ENCODE data around the gene PITHD1.
"Not testable (repeated sequence)": the region's sequence is repeated elsewhere in the genome, so short reads cannot be mapped to it uniquely, and the experiment has no call there.

PITHD1 gene

DNA sequence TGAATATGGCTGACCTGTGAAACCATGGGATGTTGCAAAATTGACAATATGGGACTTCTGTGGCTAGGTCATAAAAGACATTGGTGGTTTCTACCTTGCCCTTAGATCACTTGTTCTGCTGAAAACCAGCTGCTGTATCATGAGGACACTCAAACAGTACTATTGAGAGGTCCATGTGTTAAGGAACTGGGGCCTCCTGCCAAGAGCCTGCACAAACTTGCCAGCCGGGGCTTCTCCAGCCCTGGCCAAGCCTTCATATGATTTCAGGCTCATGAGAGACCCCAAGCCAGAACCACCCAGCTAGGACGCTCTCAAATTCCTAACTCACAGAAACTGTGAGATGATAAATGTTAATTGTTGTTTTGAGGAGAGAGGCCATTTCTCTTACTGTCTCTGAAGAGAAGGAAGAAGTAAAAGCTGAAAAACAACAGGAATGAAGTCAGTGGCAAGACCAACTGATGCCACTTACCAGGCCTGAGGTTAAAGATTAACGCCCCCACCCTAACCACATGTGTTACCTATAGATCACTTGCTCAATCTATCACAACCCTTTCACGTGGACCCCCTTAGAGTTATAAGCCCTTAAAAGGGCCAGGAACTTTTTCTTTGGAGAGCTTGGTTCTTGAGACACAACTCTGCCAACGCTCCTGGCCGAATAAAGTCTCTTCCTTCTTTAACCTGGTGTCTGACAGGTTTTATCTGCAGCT, 3.9 kb upstream of the PITHD1 start:
- peak; percentile 54 for DNase-seq

DNA sequence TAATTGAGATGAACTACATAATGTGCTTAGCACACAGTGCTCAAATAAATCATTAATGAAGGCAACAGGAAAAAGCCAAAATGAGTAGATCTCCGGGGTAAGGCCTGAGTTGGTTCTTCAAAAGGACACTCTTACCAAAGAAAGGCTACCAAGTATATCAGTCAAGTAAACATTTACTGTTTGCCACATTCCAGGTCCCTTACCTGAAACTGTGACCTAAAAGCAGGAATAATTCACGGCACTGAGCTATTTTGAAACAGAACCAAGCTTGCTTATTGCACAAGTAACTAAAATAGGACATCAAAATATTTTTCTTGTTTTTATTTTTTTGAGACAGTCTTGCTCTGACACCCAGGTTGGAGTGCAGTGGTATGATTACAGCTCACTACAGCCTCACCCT, 2.0 kb upstream of the PITHD1 start:
- DNase-seq = no peak

- DNase-seq = no peak
Observed at GRCh38 chr1:23779826-23780371, 1.7 kb downstream of the PITHD1 start.

DNA sequence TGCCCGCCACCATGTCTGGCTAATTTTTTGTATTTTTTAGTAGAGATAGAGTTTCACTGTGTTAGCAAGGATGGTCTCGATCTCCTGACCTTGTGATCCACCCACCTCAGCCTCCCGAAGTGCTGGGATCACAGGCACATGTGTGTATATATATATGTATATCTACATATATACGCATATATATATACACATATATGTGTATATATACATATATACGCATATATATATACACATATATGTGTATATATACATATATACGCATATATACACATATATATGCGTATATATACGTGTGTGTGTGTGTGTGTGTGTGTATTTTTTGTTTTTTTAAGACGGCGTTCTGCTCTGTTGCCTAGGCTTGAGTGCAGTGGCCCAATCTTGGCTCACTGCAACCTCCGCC, 4.9 kb downstream of the PITHD1 start:
- DNase-seq = not testable (repeated sequence)

GRCh38 chr1:23784846-23785245, 6.6 kb downstream of the PITHD1 start:
- no peak for DNase-seq

DNA sequence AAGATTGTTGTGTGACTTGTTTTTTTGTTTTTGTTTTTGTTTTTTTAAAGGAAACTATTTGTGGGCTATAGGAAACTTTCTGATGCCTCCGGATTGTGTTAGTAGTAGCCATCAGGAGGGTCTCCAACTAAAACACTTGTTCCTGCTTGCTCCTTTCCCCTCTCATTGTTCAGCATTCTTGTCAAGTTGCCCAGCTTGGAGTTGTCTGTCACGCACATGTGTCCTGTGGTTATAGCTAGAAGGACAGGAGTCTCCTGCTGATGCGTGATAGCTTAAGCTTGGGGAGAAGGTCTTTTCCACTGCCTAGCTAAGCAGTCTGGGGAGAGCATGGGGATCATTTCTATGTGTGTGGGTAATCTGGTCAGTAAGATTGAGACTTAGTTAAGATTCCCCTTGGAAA, 9.5 kb downstream of the PITHD1 start:
- peak; percentile 50 for DNase-seq

DNA sequence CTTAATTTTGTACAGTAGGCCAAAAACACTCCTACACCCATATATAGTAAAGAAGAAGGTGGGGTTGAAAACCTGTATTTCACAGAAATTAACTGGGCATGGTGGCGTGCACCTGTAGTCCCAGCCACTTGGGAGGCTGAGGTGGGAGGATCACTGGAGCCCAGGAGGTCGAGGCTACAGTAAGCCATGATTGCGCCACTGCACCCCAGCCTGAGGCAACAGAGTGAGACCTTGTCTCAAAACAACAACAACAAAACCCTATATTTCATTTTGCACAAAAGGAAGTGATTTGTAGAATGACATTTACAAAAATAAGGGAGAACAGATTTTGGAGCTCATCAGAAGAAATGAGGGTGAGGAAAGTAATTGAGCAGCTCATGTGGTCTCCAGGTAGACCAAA, 10.5 kb downstream of the PITHD1 start:
- no peak for DNase-seq

- DNase-seq = peak; percentile 91
Observed at GRCh38 chr1:23790696-23791515, 12.7 kb downstream of the PITHD1 start, which contains the start of gene LYPLA2. LYPLA2 (plus strand) TSS chr1:23791145; CDS start chr1:23792683, 1,538 bp downstream.

- no peak for DNase-seq
Observed at GRCh38 chr1:23791516-23792047, 13.4 kb downstream of the PITHD1 start.

DNA sequence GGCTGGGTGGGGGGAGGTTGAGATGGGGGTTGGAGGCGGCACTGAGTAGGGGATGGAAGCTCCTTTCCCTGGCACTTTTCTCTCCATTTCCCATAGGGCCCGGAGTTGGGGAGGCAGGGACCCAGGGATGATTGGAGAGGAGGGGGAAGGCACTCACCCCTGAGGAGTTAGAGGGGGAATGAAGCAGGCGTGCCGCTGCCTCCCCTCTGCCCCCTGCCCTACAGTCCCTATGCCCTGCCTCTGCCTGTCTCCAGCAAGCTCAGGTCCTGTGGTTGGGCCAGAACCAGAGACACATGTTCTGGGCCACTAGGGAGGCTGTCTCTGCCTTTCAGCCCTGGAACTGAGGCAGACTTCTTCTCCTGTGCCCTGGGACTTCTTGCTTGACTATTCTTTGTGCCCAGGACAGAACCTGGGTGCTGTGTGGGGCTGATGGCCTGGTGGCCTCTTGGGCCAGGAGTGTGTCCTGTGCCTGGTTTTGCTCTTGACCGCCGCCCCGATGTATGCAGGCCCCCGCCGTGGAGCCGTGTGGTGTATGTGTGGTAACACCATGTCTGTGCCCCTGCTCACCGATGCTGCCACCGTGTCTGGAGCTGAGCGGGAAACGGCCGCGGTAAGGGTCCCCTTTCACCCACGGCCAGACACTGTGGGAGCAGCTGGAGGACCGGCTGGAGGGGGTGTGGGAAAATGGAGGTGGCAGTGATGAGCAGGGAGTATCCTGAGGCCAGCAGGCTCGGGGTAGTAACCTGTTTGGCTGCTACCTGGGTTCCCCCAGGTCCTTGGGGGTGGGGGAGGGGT, 14.1 kb downstream of the PITHD1 start:
- no peak for DNase-seq

DNA sequence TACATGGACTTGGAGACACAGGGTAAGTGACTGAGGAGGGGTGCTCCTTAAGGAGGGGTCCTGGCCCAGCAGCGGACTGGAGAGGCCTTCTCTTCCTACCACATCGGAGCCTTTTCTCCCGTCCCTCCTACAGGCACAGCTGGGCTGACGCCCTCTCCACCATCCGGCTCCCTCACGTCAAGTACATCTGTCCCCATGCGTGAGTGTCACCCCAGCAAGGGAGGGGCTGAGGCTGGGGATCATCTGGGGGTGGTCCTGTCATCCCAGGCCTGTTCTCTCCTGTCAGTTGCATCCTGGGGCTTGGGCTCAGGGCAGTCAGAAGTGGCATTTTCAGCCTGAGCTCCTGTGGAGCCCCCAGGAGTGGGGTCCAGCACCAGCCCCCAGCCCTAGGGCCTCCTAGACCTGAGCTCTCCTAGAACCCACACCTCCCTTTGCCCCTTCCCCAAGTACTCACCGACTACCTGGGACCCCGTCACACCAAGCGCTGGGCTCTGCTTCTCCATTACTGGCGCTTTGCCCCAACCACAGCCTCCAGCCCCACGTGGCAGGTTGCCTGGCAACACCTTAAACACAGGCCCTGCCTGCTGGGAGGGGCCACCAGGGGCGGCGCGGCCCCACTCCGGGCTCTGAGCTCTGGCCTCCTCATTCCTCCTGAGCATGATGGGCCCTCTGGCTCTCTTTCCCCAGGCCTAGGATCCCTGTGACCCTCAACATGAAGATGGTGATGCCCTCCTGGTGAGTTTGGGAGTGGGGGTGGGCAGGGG, 15.0 kb downstream of the PITHD1 start:
- DNase-seq = peak; percentile 90

DNA sequence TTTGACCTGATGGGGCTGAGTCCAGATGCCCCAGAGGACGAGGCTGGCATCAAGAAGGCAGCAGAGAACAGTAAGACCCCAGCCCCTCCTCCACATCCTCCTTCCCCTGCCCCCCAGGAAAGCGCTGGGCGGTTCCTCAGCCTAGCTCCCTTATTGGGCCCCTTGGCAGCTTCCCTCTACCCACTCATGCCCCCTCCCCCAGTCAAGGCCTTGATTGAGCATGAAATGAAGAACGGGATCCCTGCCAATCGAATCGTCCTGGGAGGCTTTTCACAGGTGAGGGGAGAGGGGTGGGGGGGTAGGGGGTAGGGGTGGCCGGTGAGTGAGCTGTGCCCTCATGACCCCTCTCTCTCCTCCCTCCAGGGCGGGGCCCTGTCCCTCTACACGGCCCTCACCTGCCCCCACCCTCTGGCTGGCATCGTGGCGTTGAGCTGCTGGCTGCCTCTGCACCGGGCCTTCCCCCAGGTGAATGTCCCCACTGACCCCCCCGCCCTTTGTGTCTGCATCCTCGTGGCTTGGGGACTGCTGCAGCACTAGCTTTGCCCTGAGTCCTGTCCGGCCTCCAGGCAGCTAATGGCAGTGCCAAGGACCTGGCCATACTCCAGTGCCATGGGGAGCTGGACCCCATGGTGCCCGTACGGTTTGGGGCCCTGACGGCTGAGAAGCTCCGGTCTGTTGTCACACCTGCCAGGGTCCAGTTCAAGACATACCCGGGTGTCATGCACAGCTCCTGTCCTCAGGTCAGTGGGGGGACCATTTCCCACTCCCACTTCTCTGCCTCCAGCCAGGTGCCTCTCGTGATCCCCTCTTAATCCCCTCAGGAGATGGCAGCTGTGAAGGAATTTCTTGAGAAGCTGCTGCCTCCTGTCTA, 15.9 kb downstream of the PITHD1 start:
- DNase-seq = no peak

- DNase-seq = not testable (repeated sequence)
Observed at GRCh38 chr1:23794732-23795182, 16.5 kb downstream of the PITHD1 start.

- no peak for DNase-seq
Observed at GRCh38 chr1:23795676-23796465, 17.7 kb downstream of the PITHD1 start.

DNA sequence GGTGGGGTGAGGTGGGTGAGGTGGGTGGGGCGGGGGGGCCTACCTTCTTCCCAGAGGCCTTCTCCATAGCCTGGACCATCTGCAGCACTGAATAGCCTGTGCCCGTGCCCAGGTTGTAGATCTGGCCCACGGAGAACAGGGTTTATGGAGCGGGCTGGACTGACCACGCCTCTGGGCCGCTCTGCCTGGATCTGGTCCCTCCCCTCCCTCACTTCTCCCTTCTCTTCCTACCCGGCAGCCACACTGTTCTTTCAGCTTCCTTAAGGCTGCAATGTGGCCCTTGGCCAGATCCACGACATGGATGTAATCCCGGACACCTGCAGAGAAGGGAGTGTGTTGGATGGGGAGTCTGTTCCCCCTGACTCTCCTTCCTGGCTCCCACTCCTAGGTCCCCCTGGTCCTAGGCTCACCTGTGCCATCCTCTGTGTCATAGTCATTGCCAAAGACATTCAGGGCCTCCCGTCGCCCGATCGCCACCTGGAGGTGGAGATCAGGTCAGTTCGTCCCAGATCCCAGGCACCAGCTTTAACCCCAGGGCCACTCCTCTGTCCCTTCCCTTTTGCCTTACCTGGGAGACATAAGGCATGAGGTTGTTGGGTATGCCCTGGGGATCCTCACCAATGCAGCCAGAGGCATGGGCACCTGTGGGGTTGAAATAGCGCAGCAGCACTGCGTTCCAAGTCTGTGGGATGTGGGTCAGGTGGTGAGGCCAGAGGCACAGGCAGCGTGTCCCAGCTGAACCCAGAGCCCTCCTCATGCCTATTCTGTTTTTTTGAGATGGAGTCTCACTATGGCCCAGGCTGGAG, 18.5 kb downstream of the PITHD1 start:
- no peak for DNase-seq

- no peak for DNase-seq
Observed at GRCh38 chr1:23797478-23798448, 19.5 kb downstream of the PITHD1 start.

DNA sequence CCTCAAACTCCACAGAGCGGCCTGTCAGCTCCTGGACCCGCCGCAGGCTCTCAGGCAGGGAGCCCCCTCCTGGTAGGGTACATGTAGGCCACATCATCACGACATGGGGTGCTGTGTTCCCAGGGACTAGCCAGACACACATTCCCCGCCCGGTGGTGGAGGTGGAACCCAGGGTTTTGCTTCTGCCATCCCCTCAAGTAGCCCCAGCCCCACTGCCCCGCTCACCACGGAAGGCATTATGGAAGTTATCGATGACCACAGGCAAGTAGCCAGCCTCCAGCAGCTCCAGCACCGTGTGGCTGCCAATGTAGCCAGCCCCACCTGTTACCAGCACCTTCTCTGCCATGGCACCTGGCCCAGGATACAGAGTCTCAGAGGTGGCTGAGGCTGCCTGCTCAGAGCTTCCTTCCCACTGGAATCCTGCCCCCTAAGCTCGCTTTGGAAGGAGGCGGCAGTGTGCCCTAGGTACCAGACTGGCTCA, 20.5 kb downstream of the PITHD1 start:
- no peak for DNase-seq

DNA sequence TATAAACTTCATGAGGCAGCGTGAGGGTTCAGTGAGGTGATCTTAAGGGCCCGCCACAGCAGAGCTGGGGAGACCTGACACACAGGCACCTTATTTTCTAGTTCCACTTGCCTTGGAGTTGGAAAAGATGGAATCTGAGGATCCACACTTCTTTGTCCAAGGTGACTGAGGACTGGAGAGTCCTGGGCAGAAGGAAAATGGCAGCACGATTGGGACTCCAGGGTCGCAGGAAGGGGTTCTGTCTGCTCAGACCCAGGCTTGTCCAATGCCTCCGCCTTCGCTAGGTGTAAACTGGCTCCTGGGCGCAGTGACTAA, 21.0 kb downstream of the PITHD1 start:
- no peak for DNase-seq
